NCI-H128 (cell line): ENCODE results near the gene RAD51B.
"Not testable (repeated sequence)": the region's sequence is repeated elsewhere in the genome, so short reads cannot be mapped to it uniquely, and the experiment has no call there.

Experiments
- DNase-seq: peaks from one replicate; lab custom pipeline; 2025; ENCODE audit not compliant: unreplicated experiment; lab: John Stamatoyannopoulos, UW

RAD51B gene

GRCh38 chr14:68656452-68656851 is 836.9 kb downstream of the RAD51B start:
- no peak for DNase-seq

- DNase-seq: no peak
Observed at GRCh38 chr14:68657300-68658028, 837.9 kb downstream of the RAD51B start.

- DNase-seq: no peak
Observed at GRCh38 chr14:68658029-68658509, 838.5 kb downstream of the RAD51B start.

- DNase-seq: no peak
Observed at GRCh38 chr14:68658943-68659931, 839.7 kb downstream of the RAD51B start.

- no peak for DNase-seq
Observed at GRCh38 chr14:68660495-68660894, 840.9 kb downstream of the RAD51B start.

- DNase-seq: no peak
Observed at GRCh38 chr14:68661226-68662225, 841.9 kb downstream of the RAD51B start.

- no peak for DNase-seq
Observed at GRCh38 chr14:68662392-68662791, 842.8 kb downstream of the RAD51B start.

- not testable (repeated sequence) for DNase-seq
Observed at GRCh38 chr14:68662826-68663225, 843.2 kb downstream of the RAD51B start.

- DNase-seq: no peak
Observed at GRCh38 chr14:68663385-68664076, 844.0 kb downstream of the RAD51B start.

- no peak for DNase-seq
Observed at GRCh38 chr14:68664225-68664681, 844.7 kb downstream of the RAD51B start.

GRCh38 chr14:68665131-68665530 is 845.6 kb downstream of the RAD51B start:
- no peak for DNase-seq

GRCh38 chr14:68665792-68666204 is 846.2 kb downstream of the RAD51B start:
- DNase-seq: no peak

GRCh38 chr14:68666236-68666635 is 846.7 kb downstream of the RAD51B start:
- DNase-seq: no peak

- DNase-seq: no peak
Observed at GRCh38 chr14:68666899-68667298, 847.3 kb downstream of the RAD51B start.

GRCh38 chr14:68667313-68667791 is 847.8 kb downstream of the RAD51B start:
- no peak for DNase-seq

- DNase-seq: no peak
Observed at GRCh38 chr14:68668028-68668427, 848.4 kb downstream of the RAD51B start.

- no peak for DNase-seq
Observed at GRCh38 chr14:68668531-68668930, 849.0 kb downstream of the RAD51B start.

GRCh38 chr14:68669111-68669511 is 849.5 kb downstream of the RAD51B start:
- no peak for DNase-seq

- DNase-seq: no peak
Observed at GRCh38 chr14:68669603-68670358, 850.2 kb downstream of the RAD51B start.
